ENCODE measurements around the gene SMIM13. TPM values are rescaled to one million over a fixed set of nuclear protein-coding genes. Genes with fewer than 3 reads are reported as not detected.
A peak's percentile ranks its signal among the peaks of the same experiment; 100 is the strongest.
"Not testable (repeated sequence)": the region's sequence is repeated elsewhere in the genome, so short reads cannot be mapped to it uniquely, and the experiment has no call there.

The SMIM13 gene
- total RNA-seq, 1 donor from 2014 or later: 9.2 TPM

DNA sequence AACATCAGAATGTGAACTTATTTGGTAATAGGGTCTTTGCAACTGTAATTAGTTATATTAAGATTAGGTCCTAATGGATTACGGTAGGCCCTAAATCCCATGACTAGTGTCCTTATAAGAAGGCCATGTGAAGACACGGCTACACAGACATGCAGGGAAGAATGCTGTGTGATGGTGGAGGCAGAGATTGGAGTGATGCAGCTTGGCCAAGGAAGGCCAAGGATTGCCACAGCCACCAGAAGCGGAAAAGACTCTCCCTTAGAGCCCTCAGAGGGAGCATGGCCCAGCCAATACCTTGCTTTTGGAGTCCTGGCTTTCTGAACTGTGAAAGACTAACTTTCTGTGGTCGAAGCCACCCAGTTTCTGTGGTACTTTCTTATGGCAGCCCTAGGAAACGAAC is 9.7 kb upstream of the SMIM13 start:
- DNase-seq (ENCODE audit: low spot score): no peak

DNA sequence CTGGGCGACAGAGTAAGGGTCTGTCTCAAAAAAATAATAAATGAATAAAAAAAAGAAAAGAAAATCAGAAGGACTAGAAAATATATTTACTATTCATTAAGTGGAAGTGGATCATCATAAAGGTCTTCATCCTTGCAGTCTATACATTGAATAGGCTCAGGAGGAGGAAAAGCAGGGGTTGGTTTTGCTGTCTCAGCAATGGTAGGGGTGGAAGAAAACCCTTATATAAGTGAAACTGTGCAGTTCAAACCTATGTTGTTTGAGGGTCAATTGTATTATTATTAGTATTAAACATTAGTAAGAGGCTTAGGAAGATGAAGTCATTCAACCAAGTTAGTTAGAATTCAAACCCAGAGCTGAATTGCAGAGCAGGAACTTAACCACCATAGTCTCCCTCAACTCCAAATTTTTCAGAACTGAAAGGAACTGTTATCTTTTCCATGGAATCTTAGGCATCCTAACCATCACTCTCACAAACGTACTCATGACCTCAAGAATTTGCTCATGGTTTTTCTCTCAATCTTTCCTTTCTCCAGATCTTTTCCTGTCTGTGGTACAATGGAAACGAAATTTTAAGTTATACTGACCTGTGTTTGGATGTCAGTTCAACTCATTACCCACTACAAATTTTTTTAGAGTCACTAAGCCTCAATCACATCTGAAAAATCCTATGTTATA is 7.7 kb upstream of the SMIM13 start:
- DNase-seq (ENCODE audit: low spot score): no peak

DNA sequence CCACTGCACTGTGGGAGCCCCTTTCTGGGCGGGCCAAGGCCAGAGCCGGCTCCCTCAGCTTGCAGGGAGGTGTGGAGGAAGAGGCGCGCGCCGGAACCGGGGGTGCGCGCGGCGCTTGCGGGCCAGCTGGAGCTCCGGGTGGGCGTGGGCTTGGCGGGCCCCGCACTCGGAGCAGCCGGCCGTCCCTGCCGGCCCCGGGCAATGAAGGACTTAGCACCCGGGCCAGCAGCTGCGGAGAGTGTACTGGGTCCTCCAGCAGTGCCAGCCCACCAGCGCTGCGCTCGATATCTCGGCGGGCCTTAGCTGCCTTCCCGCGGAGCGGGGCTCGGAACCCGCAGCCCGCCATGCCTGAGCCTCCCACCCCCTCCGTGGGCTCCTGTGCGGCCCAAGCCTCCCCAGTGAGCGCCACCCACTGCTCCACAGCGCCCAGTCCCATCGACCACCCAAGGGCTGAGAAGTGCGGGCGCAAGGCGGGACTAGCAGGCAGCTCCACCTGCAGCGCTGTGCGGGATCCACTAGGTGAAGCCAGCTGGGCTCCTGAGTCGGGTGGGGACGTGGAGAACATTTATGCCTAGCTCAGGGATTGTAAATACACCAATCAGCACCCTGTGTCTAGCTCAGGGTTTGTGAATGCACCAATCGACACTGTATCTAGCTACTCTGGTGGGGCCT is 6.4 kb upstream of the SMIM13 start:
- not testable (repeated sequence) for DNase-seq (ENCODE audit: low spot score)

DNA sequence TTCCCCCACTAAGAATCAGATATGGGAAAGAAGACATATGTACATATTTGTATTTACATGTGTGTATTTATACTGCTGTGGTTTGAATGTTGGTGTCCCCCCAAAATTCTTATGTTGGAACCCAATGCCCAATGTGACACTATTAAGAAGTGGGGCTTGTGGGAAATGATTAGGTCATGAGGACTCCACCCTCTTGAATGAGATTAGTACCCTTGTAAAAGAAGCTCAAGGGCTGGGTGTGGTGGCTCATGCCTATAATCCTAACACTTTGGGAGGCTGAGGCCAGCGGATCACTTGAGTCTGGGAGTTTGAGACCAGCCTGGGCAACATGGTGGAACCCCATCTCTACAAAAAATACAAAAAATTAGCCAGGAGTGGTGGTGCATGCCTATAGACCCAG is 3.9 kb upstream of the SMIM13 start:
- DNase-seq (ENCODE audit: low spot score): no peak

DNA sequence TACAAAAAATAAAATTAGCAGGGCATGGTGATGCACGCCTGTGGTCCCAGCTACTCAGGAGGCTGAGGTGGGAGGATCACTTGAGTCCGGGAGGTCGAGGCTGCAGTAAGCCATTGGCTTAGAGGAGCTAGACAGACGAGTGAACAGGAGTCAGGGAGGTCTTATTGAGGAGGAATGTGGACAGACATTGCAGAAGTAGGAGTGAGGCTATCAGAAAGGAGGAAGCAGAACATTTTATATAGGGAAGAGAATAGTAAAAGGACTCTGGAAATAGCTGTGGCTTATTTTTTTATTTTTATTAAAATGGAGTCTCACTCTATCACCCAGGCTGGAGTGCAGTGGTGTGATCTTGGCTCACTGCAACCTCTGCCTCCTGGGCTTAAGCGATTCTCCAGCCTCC is 2.5 kb upstream of the SMIM13 start:
- DNase-seq (ENCODE audit: low spot score): not testable (repeated sequence)

DNA sequence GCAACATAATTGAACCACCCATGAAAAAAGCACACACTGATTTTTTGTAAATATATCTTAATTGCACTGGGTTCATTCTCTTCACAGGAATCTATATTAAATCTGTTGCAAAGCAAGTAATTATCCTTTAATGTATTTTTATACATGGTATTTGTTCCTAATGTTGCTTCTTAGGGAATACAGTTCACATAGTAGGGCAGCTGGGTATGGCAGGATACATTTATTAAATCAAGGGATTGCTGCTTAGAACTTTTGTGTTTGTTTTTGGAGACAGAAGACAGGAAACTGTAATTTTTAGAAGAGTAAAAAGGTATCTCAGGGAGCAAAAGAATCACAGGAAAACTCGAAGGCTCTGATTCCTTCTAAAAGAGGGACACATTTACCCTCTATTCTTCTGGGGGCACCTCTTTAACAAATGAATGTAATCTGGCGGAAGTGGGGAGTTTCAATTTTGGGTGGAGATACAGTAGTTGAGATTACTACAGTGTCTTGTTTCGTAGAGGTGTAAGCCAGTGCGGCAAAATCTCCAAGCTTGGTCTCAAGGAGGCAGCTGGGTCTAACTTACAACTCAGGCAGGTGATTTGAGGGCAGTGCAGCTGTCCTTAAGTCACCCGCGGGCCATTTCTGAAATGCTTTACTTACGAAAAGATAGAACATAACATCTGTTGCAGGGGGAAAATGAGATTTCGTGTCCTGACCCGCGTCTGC is 812 bp upstream of the SMIM13 start:
- DNase-seq (ENCODE audit: low spot score): no peak

DNA sequence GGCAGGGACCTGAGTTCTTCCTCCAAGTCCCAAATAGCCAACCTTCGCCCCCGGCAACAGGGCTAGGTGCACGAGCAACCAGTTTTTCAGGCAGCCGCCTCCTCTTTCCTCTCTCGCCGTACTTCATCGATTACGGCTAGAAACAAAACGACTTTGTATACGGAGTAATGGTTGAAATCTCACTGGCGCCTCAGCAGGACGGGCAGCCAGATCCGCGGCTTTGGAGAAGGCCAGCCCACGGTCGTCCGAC is 333 bp upstream of the SMIM13 start:
- DNase-seq (ENCODE audit: low spot score): no peak

DNA sequence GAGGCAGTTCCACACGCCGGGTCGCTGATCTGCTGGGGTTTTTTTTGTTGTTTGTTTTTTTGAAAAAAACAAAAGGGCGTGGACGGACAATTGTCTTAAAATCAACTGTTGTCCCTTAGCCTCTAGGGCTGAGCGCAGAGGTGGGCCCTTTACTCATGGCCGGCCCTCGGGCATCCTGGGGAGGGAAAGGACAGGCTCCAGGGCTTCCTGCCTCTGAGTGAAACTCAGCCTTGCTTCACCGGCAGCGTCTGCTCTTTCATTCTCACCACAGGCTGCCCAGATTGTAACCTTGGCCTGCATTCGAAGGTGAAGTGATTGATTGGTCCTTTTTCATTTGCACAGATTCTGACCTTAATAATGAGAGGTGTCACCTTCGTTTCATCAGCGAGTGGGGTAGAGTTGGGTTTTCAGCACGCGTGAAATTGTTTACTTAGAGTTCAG is 797 bp downstream of the SMIM13 start:
- DNase-seq (ENCODE audit: low spot score): peak; percentile 36

DNA sequence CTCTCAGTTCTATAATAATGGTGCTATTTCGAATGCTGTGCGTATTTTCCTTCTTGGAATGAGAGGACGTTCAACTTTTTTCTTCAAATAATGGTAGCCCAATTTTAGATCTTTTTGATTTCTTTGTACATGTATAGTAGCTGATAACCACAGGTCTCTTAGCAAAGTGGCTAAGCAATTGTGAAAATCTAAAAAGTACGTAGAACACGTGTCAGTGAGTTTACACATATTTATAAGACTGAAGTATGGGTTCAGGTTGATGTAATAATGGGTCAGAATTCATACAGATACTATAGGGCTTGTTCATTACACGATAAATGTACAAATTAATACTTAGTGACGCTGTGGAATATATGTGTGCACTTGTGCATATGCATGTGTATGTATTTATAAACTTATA is 1.3 kb downstream of the SMIM13 start:
- no peak for DNase-seq (ENCODE audit: low spot score)

DNA sequence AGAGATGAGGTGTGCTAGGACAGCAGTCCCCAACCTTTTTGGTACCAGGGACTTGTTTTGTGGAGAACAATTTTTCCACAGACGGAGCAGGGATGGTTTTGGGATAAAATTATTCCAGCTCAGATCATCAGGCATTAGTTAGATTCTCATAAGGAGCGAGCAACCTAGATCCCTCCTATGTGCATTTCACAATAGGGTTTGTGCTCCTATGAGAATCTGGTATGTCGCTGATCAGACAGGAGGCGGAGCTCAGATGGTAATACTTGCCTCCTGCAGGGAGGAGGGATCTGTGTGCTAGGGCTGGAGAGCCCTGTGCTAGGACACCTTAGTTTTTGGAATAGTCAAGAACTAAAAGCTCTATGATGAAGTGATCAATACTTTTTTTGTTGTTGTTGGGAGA is 2.5 kb downstream of the SMIM13 start:
- peak; percentile 23 for DNase-seq (ENCODE audit: low spot score)

DNA sequence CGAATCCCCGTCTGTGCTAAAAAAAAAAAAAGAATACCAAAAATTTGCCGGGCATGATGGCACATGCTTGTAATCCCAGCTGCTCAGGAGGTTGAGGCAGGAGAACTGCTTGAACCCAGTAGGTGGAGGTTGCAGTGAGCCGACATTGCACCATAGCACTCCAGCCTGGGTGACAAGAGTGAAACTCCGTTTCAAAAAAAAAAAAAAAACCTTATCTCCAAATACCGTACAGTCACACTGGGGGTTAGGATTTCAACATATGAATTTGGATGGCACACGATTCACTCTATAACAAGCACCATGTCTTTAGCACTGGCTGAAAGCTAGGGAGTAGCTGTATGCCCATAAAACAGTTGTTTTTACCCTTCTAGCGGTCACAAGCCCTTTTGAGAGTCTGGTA is 3.8 kb downstream of the SMIM13 start:
- DNase-seq (ENCODE audit: low spot score): no peak

DNA sequence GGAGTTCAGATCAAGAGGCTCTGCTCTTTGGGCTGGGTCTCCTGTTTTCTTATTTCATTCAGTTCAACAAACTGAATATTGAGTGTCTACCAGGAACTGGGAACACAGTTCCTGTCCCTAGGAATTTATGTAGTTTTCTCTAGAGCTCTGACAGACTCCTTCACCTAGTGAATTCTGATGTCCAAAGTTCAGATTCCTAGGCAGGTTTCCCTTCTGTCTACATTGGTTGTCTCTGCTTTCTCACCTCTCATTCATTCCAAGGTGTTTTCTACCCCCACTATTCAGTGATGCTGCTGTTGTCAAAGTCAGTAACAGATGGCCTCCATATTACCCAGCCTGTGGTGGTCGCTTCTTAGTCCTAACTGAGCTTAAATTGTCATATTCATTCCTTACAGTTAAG is 4.4 kb downstream of the SMIM13 start:
- no peak for DNase-seq (ENCODE audit: low spot score)

DNA sequence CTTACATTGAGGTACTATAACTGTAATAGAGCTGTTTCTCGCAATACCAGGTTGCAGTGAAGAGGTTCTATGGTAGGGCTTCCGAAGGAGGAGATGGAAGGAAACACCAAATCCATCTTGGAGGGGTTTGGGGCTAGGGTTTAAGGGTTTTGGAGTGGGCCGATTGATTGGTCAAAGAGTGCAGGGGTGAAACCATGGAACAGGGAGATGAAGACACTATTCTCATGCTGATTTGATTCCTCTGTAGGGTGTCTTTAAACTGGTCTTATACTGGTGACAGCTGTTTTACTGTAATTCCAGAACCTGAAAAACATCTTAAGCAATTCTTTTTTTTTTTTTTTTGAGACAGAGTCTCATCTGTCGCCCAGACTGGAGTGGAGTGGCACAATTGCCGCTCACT is 7.8 kb downstream of the SMIM13 start:
- no peak for DNase-seq (ENCODE audit: low spot score)

DNA sequence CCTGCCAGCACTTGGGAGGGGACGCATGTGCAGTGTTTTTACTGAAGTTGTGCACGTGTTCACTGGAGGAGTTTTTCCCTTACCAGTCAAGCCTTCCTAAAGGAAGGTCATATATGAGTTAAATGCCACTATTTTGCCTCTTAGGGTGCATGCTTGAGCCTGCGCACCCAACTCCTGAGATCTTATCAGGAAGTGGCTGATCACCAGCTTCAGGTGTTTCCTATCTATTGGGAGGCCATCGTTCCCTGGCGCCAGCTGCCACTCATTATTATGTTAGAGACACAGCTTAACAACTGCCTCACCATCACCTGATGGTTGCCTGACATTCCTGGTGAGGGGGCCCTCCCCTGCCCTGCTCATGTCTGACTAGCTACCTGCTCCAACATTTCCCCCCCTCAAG is 9.4 kb downstream of the SMIM13 start:
- DNase-seq (ENCODE audit: low spot score): no peak

DNA sequence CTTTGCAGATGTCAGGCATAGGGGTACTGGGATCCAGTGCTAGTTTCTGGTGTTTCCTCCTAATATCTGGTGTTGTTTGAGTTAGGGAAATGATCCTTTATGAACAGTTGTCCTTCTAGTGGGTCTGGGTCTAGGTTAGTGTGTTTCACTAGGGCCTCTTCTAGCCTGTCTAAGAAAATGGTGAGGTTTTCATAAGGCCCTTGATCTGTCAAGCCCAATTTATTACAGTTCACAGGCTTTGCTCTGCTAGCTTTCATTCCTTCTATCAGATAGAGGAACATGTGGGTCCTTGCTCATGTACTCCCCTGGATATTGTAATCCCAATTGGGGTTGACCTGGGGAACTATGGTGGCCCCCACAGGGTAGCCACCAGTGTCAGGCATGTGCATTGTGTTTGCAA is 15.1 kb downstream of the SMIM13 start:
- no peak for DNase-seq (ENCODE audit: low spot score)

DNA sequence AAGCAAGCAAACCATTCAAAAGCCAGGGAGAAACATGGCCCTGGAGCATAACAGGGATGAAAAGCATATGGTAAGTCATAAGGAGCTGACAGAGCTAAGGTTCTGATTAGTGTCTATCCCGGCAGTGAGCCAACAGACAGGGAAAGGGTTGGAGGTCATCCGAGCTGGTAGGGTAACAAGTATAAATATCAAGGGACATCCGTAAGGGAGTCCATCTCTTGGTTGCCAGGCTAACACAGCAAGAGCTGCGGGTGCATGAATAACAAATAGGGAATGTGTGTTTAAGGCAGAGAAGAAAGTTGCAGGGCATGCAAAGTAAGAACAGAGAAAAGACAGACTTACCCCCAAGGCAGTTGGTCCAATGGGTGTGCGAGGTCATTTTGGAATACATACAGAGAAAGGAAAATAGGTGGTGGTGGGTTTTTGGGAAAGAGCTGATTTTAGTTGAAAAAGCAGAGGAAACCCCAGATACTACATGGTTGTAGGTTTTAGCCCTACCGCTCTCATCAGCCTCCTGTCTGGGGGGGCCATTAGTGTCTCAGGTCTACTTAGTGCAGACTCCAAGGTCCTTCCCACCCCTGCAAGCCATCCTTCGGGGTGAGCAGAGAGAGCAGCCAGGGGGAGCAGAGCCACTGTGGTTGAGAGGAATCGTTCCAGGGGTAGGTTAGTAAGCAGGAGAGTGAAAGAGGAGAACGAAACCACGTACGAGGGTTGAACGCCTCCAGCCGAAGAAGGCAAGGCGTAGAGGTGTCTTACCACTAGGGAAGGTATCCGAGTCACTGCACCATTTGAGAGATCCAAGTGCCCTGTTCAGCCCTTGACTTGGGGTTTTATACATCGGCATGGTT is 17.5 kb downstream of the SMIM13 start, which contains the start of gene ERVFRD-1:
Gene ERVFRD-1 (minus strand): TSS at position 805 of the 848 bp plus-strand sequence. CDS start 6,415 bp downstream, outside the sequence.
- DNase-seq (ENCODE audit: low spot score): no peak

DNA sequence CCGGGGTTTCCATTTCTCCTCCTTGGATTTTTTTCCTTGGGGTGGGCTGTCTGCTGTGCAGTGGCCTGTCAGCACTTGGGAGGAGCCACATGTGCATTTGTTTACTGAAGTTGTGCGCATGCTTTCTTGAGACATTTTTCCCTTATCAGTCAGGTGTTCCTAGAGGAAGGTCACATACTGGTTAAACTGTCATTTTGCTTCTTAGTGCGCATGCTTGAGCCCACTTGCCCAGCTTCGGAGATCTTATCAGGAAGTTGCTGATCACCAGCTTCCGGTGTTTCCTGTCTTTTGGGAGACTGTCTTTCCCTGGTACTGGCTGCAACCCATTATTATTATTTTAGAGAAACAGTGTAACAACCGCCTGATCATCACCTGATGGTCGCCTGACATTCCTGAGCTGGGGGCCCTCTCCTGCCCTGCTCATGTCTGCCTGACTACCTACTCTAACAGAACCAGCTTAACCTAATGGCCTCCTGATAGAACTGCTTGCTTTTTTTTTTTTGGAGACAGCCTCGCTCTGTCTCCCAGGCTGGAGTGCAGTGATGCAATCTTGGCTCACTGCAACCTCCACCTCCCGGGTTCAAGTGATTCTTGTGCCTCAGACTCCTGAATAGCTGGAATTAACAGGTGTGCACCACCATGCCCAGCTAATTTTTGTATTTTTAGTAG is 18.3 kb downstream of the SMIM13 start:
- no peak for DNase-seq (ENCODE audit: low spot score)

DNA sequence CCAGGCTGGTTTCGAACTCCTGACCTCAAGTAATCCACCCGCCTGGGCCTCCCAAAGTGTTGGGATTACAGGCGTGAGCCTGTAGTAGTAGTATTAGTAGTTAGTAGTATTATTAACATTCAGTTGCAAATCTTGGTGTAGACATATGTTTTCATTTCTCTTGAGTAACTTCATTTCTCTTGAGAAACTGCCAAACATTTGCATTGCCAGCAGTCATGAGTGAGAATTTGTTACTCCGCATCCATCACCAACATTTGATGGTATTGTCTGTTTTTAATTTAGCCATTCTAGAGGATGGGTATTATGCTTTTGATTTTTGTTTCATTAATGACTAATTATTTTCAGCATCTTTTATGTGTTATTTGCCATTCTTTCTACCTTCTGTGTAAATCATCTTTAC is 19.4 kb downstream of the SMIM13 start:
- no peak for DNase-seq (ENCODE audit: low spot score)

DNA sequence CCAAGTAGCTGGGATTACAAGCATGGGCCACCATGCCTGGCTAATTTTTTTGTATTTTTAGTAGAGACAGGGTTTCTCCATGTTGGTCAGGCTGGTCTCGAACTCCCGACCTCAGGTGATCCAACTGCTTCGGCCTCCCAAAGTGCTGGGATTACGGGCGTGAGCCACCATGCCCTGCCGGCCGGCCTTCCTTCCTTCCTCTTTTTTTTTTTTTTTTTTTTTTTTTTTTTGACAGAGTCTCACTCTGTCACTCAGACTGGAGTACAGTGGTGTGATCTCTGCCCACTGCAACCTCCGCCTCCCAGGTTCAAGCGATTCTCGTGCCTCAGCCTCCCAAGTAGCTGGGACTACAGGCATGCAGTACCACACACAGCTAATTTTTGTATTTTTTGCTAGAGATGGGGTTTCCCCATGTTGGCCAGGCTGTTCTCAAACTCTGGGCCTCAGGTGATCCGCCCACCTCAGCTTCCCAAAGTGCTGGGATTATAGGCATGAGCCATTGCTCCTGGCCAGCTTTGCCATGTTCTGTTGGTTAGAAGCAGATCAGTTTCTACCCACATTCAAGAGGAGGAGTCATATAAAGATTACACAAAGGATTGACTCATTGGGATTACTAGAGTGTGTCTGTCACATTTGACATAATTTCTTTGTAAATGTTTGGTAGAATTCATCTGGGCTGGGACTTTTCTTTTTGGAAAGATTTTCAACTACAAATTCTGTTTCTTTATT is 22.3 kb downstream of the SMIM13 start:
- DNase-seq (ENCODE audit: low spot score): not testable (repeated sequence)

DNA sequence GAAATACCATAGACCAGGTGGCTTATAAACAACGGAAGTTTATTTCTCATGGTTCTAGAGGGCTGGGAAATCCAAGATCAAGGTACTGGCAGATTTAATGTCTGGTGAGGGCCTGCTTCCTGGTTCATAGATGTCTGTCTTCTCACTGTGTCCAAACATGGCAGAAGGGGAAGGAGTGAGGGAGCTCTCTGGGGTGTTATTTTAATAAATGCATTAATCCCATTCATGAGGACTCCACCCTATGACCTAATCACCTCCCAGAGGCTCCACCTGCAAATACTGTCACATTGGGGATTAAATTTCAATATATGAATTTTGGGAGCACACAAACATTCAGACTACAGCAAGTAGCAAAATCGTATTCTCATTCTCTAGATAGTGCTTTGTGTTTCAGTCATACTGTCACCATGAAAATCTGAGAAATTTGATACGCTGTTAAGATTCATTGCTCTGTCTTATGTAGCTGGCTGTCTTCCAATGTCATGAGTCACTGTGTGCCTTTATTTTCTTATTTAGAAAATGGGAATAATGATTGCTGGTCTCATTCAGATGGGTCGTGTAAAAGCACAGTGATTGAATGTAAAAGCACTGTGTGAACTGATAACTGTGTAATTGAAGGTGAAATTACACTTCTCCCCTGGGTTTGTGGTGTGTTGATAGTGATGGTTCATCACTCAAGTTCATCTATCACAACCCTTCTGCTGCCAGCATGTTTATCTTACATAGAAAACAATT is 26.8 kb downstream of the SMIM13 start:
- DNase-seq (ENCODE audit: low spot score): no peak

All from mucosa of gallbladder (tissue), 1 donor.